ENCODE results near the gene C16orf96. TPM values are rescaled to one million over a fixed set of nuclear protein-coding genes. Genes with fewer than 3 reads are reported as not detected.

The C16orf96 gene
- total RNA-seq, 2 donors from 2014 or later: 0.08 to 0.20 TPM

GRCh38 chr16:4614571-4615383, 58.6 kb downstream of the C16orf96 start, which contains the start of gene UBALD1:
UBALD1 (minus strand) TSS chr16:4614888; CDS start chr16:4614797, 91 bp downstream.
- Mint-ChIP-seq H3K27ac (peak within 1 kb of the TSS; percentile 92), H3K36me3 (ENCODE audit: low read depth) (peaks cover 2% of the 10 kb centered on the region), H3K4me3 (peak within 1 kb of the TSS; percentile 97), H3K27me3 (no peaks in the 10 kb centered on the region), H3K4me1 (peaks cover 14% of the 10 kb centered on the region)
- peak; percentile 48 for ATAC-seq
- H3K9me3 ChIP-seq (ENCODE audit: control insufficient read depth, low read length, poor library complexity, severe bottlenecking): no peaks in the 10 kb centered on the region
- DNase-seq: peak; percentile 66 to 78 (median 71)

DNA sequence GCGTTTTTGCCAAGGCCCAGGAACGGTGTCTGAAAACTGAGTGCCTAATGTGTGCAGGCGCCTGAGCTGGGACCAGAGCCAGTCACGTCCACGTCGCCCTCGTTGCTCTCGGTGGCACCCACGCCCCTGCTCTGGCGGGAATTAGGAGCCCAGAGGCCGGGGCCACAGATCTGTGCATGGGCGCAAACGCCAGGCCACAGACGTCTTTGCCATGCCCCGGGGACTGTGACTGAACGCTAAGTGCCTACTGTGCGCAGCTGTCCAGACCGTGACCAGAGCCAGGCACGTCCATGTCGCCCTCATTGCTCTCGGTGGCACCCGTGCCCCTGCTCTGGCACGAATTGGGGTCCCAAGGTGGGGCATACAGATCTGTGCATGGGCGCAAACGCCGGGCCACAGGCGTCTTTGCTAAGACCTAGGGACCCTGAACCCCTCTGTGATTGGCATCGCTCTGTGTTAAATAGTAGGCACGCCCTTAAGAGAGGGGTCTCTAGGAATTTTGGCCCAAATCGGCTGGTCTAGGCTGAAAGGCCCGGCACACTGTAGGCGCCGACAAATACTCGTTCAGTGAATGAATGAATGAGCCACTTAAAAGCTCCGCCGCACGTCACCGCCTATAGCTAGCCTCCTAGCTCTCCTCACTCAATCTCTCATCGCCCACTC, 59.4 kb downstream of the C16orf96 start:
- Mint-ChIP-seq H3K27me3 (no peaks in the 10 kb centered on the region), H3K36me3 (ENCODE audit: low read depth) (peaks cover 2% of the 10 kb centered on the region), H3K4me1 (peaks cover 14% of the 10 kb centered on the region), H3K4me3 (peak overlapping the region; percentile 97), H3K27ac (peak overlapping the region; percentile 92)
- ATAC-seq (peak; percentile 40), DNase-seq (no peak)
- no peaks in the 10 kb centered on the region for H3K9me3 ChIP-seq (ENCODE audit: control insufficient read depth, low read length, poor library complexity, severe bottlenecking)

- H3K4me3 Mint-ChIP-seq: peak overlapping the region; percentile 97
- H3K27me3 Mint-ChIP-seq: no peaks in the 10 kb centered on the region
- H3K4me1 Mint-ChIP-seq: peaks cover 13% of the 10 kb centered on the region
- H3K27ac Mint-ChIP-seq: peak overlapping the region; percentile 92
- ATAC-seq (peak; percentile 92), DNase-seq (peak; percentile 93 to 98 (median 97))
- peaks cover 2% of the 10 kb centered on the region for H3K36me3 Mint-ChIP-seq (ENCODE audit: low read depth)
- H3K9me3 ChIP-seq (ENCODE audit: control insufficient read depth, low read length, poor library complexity, severe bottlenecking): no peaks in the 10 kb centered on the region
These were observed 60.1 kb downstream of the C16orf96 start for GRCh38 chr16:4616047-4616811.

DNA sequence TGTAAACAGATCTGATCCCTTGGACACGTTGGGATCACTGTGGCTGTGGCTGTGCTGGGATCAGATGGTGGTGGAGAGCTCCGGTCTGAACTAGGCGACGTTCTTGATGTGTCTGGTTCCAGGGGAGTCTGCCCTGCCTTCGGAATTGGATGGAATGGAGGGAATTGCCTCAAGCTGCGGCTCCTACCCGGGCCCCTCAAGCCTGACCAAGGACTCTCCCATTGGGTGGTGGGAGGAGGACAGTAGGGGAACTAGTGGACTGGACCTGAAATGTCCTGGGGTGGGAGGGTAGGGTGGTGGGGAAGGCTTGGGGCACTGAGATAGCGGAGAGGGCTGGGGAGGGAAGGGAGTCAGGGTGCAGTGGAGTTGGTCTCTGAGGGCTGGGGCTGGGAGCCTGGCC, 61.7 kb downstream of the C16orf96 start:
- no peaks in the 10 kb centered on the region for H3K9me3 ChIP-seq (ENCODE audit: control insufficient read depth, low read length, poor library complexity, severe bottlenecking)
- no peaks in the 10 kb centered on the region for H3K27me3 Mint-ChIP-seq
- no peak overlapping the region for H3K4me3 Mint-ChIP-seq
- ATAC-seq: no peak
- no peak for DNase-seq
- H3K4me1 Mint-ChIP-seq: peaks cover 10% of the 10 kb centered on the region
- peak overlapping the region; percentile 92 for H3K27ac Mint-ChIP-seq
- peaks cover 2% of the 10 kb centered on the region for H3K36me3 Mint-ChIP-seq (ENCODE audit: low read depth)

DNA sequence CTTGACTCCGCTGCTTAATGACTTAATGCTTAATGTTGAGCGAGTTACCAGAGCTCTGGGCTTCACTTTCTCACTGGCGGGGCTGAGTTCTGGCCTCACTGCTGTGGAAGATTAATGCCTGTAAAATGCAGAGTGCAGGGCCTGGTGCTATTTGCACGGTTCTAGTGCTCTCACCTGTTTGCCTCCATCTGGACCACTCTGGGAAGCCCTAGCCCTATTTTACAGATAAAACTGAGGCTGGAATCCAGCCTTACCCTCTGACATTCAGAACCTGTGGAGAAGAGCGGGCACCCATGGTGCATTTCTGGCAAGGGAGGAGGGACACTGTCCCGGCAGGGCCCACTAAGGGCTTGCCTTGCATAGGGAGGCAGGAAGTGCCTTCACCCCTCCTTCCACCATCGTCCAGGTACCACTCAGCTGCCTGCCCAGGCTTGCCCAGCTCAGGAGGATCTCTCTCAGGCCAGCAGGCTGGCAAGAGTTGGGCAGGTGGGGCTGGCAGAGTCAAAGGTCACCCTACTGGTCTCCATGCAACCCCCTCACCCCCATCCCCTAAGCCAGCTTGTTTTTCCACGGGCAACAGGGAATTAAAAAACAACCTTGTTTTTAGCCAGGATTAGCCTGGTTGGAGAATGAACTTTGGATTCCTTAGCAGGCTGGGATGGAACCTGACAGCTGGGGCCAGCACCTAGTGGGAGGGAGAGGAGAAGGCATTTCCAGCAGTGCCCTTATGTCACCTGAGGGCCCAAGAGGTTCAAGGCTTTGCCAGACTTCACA, 62.7 kb downstream of the C16orf96 start:
- Mint-ChIP-seq H3K27ac (no peak overlapping the region), H3K36me3 (ENCODE audit: low read depth) (peaks cover 2% of the 10 kb centered on the region), H3K27me3 (no peaks in the 10 kb centered on the region), H3K4me3 (no peak overlapping the region), H3K4me1 (peaks cover 8% of the 10 kb centered on the region)
- ATAC-seq (no peak), DNase-seq (no peak)
- H3K9me3 ChIP-seq (ENCODE audit: control insufficient read depth, low read length, poor library complexity, severe bottlenecking): no peaks in the 10 kb centered on the region

DNA sequence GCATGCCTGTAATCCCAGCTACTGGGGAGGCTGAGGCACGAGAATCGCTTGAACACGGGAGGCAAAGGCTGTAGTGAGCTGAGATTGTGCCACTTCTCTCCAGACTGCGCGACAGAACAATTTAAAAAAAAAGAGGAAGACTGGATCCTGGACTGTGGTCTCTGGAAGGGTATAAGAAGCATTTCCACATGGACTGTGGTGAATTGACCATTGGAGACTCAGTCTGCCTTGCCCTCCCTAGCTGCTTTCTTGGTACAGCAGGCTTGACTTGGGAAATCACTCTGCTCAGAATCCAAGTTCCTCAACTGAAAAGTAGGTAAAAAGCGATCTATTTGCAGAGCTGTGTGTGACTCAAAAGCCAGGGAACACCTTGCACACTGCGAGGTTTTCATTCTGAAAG, 67.5 kb downstream of the C16orf96 start:
- H3K9me3 ChIP-seq (ENCODE audit: control insufficient read depth, low read length, poor library complexity, severe bottlenecking): no peaks in the 10 kb centered on the region
- Mint-ChIP-seq H3K4me1 (peaks cover 21% of the 10 kb centered on the region), H3K4me3 (peak overlapping the region; percentile 59), H3K27me3 (no peaks in the 10 kb centered on the region), H3K27ac (no peak overlapping the region), H3K36me3 (ENCODE audit: low read depth) (peaks cover 2% of the 10 kb centered on the region)
- no peak for ATAC-seq
- no peak for DNase-seq

DNA sequence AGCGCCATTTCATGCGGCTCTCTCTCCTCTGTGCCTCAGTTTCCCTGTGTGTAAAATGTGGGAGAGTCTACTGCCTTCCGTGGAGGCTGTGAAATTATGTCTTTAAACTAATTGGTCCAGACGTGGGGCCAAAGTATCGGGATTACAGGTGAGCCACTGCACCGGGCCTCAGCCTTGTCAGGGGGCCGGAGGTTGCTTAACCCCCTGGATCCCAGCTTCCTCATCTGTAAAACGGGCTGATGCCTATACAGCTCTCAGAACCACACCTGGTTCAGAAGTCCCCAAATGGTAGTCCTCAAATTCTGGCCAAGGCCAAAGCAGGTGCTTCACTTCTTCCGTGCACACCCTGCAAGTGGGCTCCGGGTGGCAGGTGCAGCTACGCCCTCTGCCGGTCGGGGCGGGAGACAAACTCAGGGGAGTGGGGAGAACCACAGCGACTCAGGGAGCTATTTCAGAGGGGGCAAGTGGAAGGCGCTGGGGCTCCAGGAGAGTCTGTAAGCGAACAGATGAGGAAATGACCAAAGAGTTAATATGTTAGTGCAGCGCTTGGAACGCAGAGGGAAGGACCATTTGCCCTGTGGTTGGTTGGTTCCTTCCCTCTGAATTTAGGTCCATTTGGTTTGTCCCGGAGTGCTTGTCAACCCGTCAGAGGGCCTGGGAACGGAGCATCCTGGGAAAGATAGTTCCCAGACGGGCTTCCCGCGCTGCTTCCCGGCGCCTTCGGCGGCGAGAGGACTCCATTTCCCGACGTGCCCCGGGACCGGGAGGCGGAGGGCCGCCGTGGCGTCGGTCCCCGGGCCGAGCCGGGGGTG, 68.1 kb downstream of the C16orf96 start, which contains the start of gene MGRN1:
MGRN1 (plus strand) TSS at position 812 of the 812 bp plus-strand sequence. CDS start 135 bp downstream, outside the sequence.
- ATAC-seq (peak; percentile 93), DNase-seq (peak; percentile 81 to 88 (median 87))
- Mint-ChIP-seq H3K27me3 (no peaks in the 10 kb centered on the region), H3K4me3 (peak within 1 kb of the TSS; percentile 96), H3K4me1 (peaks cover 25% of the 10 kb centered on the region), H3K27ac (peak within 1 kb of the TSS; percentile 95), H3K36me3 (ENCODE audit: low read depth) (peaks cover 5% of the 10 kb centered on the region)
- H3K9me3 ChIP-seq (ENCODE audit: control insufficient read depth, low read length, poor library complexity, severe bottlenecking): no peaks in the 10 kb centered on the region

- Mint-ChIP-seq H3K27me3 (no peaks in the 10 kb centered on the region), H3K36me3 (ENCODE audit: low read depth) (peaks cover 5% of the 10 kb centered on the region), H3K4me1 (peaks cover 27% of the 10 kb centered on the region), H3K27ac (peak overlapping the region; percentile 95), H3K4me3 (peak overlapping the region; percentile 96)
- peak; percentile 44 for ATAC-seq
- peak; percentile 56 to 57 (median 56) for DNase-seq
- H3K9me3 ChIP-seq (ENCODE audit: control insufficient read depth, low read length, poor library complexity, severe bottlenecking): no peaks in the 10 kb centered on the region
These were observed 68.9 kb downstream of the C16orf96 start for GRCh38 chr16:4624827-4625559.

- Mint-ChIP-seq H3K36me3 (ENCODE audit: low read depth) (peaks cover 5% of the 10 kb centered on the region), H3K4me1 (peaks cover 27% of the 10 kb centered on the region), H3K27me3 (no peaks in the 10 kb centered on the region), H3K4me3 (peak overlapping the region; percentile 96), H3K27ac (peak overlapping the region; percentile 95)
- no peaks in the 10 kb centered on the region for H3K9me3 ChIP-seq (ENCODE audit: control insufficient read depth, low read length, poor library complexity, severe bottlenecking)
- ATAC-seq (no peak), DNase-seq (no peak)
These were observed 69.5 kb downstream of the C16orf96 start for GRCh38 chr16:4625560-4626159.

DNA sequence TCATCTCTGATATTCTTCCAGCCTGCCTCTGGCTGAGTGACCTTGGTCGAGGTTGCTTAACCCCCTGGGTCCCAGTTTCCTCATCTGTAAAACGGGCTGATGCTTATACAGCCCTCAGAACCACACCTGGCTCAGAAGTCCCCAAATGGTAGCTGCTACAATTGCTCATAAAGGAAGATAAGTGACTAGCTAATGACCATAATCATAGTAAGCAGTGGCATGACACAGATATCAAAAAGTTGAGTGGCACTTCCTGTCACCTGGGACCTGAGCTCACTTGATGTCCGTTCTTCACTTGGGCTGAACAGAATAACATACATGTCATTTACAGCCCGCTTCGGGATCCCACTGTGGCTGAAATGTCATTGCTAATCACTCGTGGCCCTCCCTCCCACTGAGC, 70.3 kb downstream of the C16orf96 start:
- peak overlapping the region; percentile 95 for H3K27ac Mint-ChIP-seq
- ATAC-seq: no peak
- DNase-seq: no peak
- no peaks in the 10 kb centered on the region for H3K9me3 ChIP-seq (ENCODE audit: control insufficient read depth, low read length, poor library complexity, severe bottlenecking)
- peak overlapping the region; percentile 96 for H3K4me3 Mint-ChIP-seq
- peaks cover 27% of the 10 kb centered on the region for H3K4me1 Mint-ChIP-seq
- H3K27me3 Mint-ChIP-seq: no peaks in the 10 kb centered on the region
- peaks cover 5% of the 10 kb centered on the region for H3K36me3 Mint-ChIP-seq (ENCODE audit: low read depth)

GRCh38 chr16:4628283-4628682, 72.1 kb downstream of the C16orf96 start:
- H3K27ac Mint-ChIP-seq: peak overlapping the region; percentile 60
- ATAC-seq: no peak
- no peaks in the 10 kb centered on the region for H3K27me3 Mint-ChIP-seq
- no peak overlapping the region for H3K4me3 Mint-ChIP-seq
- peaks cover 27% of the 10 kb centered on the region for H3K4me1 Mint-ChIP-seq
- peaks cover 5% of the 10 kb centered on the region for H3K36me3 Mint-ChIP-seq (ENCODE audit: low read depth)
- no peak for DNase-seq
- H3K9me3 ChIP-seq (ENCODE audit: control insufficient read depth, low read length, poor library complexity, severe bottlenecking): no peaks in the 10 kb centered on the region
